Medulla oblongata (tissue), 1 donor: ENCODE results near the gene LYRM2.

Experiments used
- DNase-seq: peaks from one replicate; pipeline ENCODE4 v3.0.0-alpha.2; 2015; ENCODE audit errors: extremely low spot score

The LYRM2 gene

GRCh38 chr6:89555806-89556205 lies 82.7 kb downstream of the LYRM2 start:
- DNase-seq, result no peak

DNA sequence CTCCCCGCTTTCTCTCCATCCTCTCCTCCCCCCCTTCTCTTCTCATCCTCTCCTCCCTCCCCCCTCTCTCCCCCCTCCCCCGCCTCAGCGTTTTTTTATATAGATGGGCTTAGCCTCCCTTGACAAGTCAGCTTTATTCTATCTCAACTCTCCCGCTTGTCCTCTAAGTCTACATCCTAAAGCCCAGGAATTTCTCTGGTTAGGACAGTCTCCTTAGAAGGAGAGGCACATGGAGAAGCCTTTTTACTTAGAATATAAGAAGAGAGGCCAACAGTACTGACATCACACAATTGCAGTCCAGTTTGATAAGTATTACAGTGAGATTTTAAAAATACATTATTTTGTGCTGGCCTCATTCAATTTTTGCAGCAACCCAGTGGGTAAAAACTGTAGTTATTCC lies 83.5 kb downstream of the LYRM2 start:
- DNase-seq, result no peak

- no peak for DNase-seq
These were observed 84.4 kb downstream of the LYRM2 start for GRCh38 chr6:89554106-89554505.

DNA sequence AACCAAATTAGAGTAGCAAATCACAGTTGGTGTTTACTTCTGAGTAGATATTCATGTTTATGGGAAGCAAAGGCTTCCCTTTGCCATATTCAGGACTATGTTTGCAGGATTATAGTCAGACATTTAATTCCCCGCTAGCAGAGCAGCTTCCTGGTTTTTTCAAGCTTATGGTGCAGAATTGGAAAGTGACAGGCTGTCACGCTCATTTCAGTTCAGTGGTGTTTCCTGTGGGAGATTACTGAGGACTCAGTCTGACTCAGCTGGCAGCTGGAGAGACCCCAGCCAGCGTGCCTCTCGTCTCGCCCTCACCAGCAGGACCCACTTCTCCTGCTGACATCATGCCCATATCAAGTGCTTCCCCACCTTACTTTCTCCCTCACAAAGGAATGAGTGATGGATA lies 85.1 kb downstream of the LYRM2 start:
- DNase-seq, result no peak

DNA sequence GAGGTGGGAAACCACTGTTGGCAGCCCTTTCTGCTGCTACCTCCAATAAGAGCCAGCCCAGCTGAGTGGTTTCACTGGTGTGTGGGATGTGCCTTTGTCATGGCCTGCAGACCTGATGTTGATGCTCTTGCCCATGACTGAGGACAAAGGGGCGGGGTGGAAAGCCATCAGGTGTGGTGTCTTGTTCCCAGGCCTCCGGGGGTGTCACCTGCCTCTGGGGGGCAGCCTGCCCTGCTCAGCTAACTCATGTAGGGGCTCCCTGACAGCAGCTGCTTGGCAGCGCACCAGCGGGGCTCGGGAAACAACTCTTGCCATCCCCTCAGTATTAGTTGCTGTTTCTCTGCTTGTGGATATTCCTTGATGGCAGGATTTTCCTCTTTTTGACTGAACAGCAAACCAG lies 91.3 kb downstream of the LYRM2 start:
- no peak for DNase-seq

GRCh38 chr6:89542866-89543265 lies 95.7 kb downstream of the LYRM2 start:
- no peak for DNase-seq

GRCh38 chr6:89542081-89542857 lies 96.3 kb downstream of the LYRM2 start:
- DNase-seq, result no peak

- DNase-seq, result no peak
These were observed 98.8 kb downstream of the LYRM2 start for GRCh38 chr6:89539779-89540178.

DNA sequence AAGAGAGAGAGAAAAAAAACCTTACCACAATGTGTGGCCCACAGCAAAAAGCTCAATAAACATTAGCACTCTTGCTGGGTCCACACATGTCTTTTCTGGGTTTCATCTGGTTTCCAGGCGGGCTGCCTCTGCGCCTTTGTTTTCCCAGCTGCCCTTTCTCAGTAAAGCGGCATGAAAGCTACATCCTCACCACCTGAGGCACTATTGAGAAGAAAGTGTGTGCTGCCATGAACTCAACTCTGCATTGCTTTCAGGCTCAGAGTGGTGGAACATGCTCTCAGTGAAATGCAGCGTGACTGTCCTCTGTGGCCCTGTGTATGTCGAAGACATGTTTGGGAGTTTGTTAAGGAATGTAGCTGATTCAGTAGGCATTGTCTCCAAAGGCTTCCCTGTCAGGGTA lies 102.3 kb downstream of the LYRM2 start:
- DNase-seq, result no peak

GRCh38 chr6:89530982-89531381 lies 107.6 kb downstream of the LYRM2 start:
- DNase-seq, result no peak

- no peak for DNase-seq
These were observed 109.7 kb downstream of the LYRM2 start for GRCh38 chr6:89528866-89529265.

GRCh38 chr6:89527634-89528033 lies 110.9 kb downstream of the LYRM2 start:
- DNase-seq, result no peak

- DNase-seq, result no peak
These were observed 112.0 kb downstream of the LYRM2 start for GRCh38 chr6:89526563-89526869.

- DNase-seq, result no peak
These were observed 112.6 kb downstream of the LYRM2 start for GRCh38 chr6:89525786-89526562.

- DNase-seq, result no peak
These were observed 115.8 kb downstream of the LYRM2 start for GRCh38 chr6:89522778-89523177.

GRCh38 chr6:89520736-89521135 lies 117.8 kb downstream of the LYRM2 start:
- no peak for DNase-seq

DNA sequence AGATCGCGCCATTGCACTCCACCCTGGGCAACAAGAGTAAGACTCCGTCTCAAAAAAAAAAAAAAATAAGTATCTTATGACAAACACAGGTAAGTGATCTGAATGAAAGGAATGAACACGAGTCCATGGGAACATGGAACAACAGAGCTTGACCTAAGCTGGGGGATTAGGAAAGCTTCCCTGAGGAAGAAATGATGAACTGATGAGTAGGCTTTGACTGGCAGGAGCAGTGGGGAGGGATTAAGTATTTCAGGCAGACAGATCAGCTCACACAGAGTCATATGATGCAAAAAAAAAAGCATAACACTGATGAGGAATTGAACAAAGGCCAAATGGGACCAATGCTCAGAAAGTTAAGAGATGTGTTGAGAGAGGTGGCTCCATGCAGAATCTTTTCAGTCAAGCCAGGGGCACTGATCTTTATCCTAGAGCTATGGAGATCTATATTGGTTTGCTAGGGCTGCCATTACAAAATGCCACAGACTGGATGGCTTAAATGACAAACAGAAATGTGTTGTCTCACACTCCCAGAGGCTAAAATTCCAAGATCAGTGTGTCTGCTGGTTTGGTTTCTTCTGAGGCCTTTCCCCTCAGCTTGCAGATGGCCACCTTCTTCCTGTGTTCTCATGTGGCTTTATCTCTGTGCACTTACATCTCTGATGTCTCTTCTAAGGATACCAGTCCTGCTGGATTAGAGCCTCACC lies 120.0 kb downstream of the LYRM2 start:
- DNase-seq, result no peak
